Activated effector memory CD4-positive, alpha-beta T cell treated with Interleukin-2 at 50 U/mL for 16 hours (primary cell): ENCODE data around the gene CZIB.
A peak's percentile ranks its signal among the peaks of the same experiment; 100 is the strongest.
"Not testable (repeated sequence)": the region's sequence is repeated elsewhere in the genome, so short reads cannot be mapped to it uniquely, and the experiment has no call there.

Source experiments
- DNase-seq: peaks from one replicate; pipeline ENCODE4 v3.0.0-alpha.2; 2020

The CZIB gene

DNA sequence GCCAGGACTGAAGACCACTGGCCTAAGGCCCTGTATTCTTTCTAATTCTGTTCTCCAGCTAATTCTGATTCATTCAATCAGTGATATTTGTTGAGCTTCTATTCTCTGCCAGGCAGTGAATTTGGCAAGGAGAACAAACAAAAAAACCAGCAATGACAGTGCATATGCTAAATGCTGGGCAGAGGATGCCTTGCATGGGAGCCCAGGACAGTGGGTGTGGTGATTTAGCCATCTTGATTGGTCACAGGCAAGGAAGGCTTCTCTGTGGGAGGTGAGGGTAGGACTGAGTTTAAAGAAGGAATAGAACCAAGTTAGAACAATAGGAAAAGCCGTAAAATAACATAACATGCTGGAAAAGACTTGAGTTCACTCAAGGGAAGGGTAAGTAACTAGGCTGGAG, 33.0 kb downstream of the CZIB start:
- no peak for DNase-seq

- DNase-seq: no peak
These were observed 33.9 kb downstream of the CZIB start for GRCh38 chr1:53186533-53186932.

DNA sequence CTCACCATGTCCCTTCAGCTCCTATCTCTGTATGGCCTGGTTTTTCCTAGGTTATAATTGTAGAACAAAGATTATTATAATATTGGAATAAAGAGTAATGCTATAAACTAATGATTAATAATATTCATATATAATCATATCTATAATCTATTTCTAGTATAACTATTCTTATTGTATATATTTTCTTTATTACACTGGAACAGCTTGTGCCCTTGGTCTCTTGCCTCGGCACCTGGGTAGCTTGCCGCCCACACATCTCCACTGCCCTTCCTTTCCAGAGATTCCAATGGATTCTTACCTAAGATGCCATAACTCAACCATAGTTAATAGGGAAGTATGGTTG, 34.5 kb downstream of the CZIB start:
- not testable (repeated sequence) for DNase-seq

DNA sequence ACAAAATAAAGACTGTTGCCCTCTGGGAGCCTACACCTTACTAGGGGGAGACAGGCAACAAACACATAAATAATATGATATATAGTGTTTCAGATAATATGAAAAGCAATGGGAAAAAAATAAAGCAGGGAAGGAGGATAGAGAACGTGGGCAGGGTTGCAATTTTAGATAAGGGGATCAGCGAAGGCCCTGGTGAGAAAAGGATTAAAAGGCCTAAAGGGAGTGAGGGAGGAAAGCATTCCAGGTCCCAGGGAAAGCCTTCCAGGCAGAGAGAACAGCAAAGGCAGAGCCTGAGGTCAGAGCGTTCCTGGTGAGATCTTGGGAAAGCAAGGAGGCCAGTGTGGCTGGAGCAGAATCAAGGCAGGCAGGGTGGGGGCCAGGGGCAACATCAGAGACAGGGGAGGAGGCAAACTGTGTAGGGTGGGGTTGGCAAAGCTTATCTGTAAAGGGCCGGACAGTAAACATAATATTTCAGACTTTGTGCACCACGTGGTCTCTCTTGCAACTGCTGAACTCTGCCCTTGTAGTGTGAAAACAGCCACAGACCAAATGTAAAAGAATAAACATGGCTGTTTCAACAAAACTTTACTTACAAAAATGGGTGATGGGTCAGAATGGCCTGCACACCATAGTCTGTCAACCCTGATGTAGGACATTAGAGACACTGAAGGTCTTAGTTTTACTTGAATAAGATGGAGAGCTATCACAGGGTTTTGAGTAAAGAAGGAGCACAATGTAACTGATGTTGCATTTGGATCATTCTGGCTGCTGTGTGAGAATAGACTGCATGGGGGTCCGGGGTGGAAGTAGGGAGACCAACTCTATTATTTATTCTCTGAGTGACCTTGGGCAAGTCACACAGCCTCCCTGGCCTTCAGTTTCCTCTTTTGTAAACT, 37.1 kb downstream of the CZIB start:
- DNase-seq: no peak

- DNase-seq: no peak
These were observed 37.7 kb downstream of the CZIB start for GRCh38 chr1:53182716-53183094.

- DNase-seq: peak; percentile 65
These were observed 38.3 kb downstream of the CZIB start for GRCh38 chr1:53182111-53182593.

- DNase-seq: no peak
These were observed 39.5 kb downstream of the CZIB start for GRCh38 chr1:53180951-53181350.

GRCh38 chr1:53180226-53180625, 40.2 kb downstream of the CZIB start:
- no peak for DNase-seq

DNA sequence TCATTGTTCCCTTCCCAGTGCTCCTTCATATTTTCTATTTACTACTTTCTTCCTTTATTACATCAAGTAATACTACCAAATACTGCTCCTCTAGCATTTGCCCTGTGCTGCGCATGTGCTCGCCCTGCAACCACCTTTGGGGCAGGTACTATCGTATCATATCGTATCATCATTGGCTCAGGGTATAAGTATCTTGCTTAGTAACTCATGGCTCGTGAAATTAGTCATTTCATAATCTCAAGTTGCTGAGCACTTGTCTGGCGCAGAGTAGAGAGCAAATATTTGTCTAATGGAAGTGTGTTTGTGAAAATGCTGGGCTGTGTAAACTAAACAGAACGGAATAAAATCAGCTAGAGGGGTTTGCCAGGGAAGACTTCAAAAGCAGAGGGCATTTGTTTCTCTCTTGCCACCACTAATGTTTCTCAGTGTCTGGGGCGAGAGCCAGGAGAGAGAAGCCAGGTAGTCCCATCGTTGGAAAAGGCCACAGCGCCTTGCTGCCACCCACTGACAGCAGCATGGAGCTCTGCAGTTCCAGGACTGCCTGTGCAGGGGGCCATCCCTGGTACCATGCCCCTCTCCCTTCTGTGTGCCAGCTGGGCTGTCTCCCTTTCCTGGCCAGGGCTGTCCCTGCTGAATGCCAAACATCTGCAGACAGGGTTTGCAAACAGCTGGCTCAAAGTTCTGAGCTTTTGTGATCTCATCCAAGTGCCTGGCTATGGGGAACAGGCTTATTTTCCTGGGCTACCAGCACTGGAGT, 43.8 kb downstream of the CZIB start:
- DNase-seq: no peak

GRCh38 chr1:53174971-53175913, 45.2 kb downstream of the CZIB start:
- DNase-seq: no peak

GRCh38 chr1:53172426-53173128, 47.9 kb downstream of the CZIB start:
- no peak for DNase-seq

GRCh38 chr1:53166912-53167311, 53.5 kb downstream of the CZIB start:
- no peak for DNase-seq

GRCh38 chr1:53166366-53166765, 54.1 kb downstream of the CZIB start:
- no peak for DNase-seq

GRCh38 chr1:53165408-53165961, 54.9 kb downstream of the CZIB start:
- DNase-seq: no peak
